Measurements from ENCODE around the gene VPS26B.
"Not testable (repeated sequence)": the region's sequence is repeated elsewhere in the genome, so short reads cannot be mapped to it uniquely, and the experiment has no call there.

VPS26B gene

DNA sequence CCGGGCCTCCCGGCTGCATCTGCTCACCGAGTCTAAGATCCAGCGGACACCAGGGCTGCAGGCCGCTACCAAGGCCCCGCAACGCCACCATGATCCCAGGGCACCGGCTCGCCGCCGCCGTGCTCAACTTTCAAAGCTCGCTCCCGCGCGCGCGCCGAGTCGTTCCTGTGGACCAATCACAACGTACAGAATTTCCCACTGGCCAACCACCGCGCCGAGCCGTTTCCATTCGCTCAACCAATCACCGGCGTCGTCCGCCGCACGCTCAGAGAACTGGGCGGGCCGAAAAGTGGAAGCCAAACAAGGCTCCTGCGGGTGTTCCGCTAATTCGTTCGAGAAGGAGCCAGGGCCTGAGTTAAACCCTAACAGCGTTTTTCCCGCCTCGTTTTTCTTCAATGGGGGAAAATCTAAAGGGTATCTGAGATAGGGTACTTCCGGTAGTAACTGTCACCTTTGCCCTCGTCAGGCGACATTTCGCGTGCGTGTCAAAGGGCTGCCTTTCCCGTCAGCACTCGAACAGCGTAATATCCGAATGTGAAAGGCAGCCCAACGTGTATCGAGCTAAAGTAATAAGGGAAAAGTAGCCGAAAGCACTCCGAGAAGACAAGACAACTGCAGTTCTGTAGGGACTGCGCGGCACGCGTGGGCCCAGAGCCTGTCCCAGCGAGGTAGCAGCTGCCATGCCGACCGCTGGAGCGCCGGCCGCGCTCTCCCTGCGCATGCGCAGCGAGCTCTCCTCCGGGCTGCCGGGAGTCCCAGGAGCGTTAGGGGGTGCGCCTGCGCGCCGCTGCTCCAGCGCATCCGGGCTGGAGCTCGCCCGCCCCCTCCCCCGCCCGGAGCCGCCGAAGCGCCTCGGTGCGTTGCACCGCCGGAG, at the start of gene VPS26B, which contains the start of gene NCAPD3:
TSS of gene VPS26B (plus strand) at position 836 of the 874 bp plus-strand sequence. CDS start 452 bp downstream, outside the sequence.
TSS of gene NCAPD3 (minus strand) at position 132 of the 874 bp plus-strand sequence. CDS start at position 91, 41 bp downstream.
- peak; percentile 98 for DNase-seq

DNA sequence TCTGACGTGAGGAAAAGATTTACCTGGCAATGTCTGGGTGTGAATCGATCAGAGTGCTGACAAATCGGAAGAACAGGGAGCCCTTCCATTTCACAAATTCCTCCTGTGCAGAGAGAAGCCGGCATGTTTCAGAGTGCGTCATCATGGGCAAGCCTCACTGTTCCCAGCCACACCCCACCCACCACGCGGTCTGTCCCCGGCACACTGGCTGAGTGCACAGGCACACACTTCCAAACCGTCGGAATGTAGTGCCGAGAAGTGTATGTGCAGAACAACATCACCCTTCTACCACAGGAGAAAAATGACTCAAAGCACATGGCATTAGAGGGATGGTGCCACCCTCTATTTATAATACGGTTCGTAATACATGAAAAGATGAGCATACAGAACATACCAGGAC, 48.2 kb upstream of the VPS26B start:
- DNase-seq, result no peak

- no peak for DNase-seq
These were observed 46.3 kb upstream of the VPS26B start for GRCh38 chr11:134178032-134178674.

DNA sequence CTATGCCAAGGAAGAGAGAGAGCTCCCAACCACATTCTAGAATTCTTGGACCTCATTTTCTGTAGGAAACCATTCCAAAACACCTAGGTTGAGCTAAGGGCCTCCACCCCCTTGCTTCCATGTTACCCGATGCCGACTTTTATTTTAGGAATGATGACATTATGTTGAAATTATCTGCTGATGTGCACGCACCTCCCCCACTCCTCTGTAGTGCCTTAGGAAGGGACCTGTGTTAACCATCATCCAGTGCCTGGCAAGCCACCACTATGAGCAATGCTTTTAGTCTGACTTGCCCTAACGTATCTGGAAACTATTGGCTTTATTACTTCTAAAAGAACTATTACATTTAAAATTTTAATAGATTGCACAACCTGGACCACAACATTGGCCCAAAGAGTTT, 42.8 kb upstream of the VPS26B start:
- no peak for DNase-seq

- not testable (repeated sequence) for DNase-seq
These were observed 36.4 kb upstream of the VPS26B start for GRCh38 chr11:134188092-134188491.

DNA sequence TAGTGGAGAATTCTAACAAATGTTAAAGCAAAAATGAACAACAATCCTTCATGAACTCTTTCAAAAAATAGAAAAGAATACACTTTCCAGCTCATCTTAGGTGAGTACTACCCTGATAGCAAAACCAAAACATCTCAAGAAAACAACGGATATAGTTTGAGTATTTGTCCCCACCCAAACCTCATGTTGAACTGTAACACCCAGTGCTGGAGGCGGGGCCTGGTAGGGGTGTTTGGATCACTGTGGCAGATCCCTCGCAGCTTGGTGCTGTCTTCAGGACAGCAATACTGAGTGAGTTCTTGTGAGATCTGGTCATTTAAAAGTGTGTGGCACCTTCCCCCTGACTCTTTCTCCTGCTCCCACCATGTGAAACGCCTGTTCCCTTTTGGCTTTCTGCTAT, 27.7 kb upstream of the VPS26B start:
- no peak for DNase-seq

- no peak for DNase-seq
These were observed 24.9 kb upstream of the VPS26B start for GRCh38 chr11:134199531-134199930.

DNA sequence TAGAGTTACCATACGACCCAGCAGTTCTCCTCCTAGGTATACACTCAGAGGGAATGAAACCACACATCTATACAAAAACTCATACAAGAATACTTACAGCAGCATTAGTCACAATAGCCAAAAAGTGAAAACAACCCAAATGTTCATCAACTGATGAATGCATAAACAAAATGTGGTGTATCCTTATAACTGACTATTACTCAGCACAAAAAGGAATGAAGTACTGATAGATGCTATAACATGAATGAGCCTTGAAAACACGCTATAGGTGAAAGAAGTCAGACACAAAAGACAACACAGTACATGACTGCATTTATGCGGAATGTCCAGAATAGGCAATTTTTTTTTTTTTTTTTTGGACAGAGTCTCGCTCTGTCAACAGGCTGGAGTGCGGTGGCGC, 23.8 kb upstream of the VPS26B start:
- DNase-seq, result no peak

- no peak for DNase-seq
These were observed 21.8 kb upstream of the VPS26B start for GRCh38 chr11:134202661-134203060.

DNA sequence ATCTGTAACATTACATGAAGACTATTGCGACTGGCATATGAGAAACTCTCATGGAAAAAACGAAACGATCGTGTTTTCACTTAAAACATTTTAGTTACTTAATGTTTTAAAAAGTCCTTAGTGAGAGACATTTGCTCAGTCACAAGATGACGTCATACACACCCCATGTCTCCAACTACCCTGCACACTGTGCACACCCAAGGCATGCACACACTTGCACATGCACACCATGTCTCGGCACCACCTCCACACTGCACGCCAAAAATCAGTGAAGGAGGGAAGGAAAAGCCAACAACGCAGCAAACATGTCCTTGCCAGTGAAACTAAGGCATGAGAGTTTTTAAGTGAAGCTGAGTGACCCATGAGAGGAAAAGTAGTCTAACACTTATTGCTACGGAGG, 18.7 kb upstream of the VPS26B start:
- DNase-seq, result no peak

DNA sequence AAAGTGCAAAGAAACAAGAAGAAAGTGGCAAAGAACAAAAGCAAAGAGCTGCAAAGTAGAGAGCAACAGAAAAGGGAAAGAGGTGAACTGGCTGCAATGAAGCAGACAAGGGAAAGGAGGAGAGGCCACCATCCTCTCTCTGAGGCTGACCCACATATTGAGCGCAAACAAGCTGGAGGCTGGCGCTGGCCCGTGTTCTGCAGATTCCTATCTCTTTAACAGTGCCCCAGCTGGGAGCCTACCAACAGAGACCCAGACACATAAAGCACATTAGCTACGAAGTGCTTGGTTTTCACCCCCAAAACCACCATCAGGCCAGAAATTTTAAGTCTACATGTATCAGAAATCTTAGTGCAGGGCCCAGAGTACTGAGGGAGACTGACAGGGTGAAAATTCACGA, 18.3 kb upstream of the VPS26B start:
- no peak for DNase-seq

- no peak for DNase-seq
These were observed 16.8 kb upstream of the VPS26B start for GRCh38 chr11:134207538-134208239.

DNA sequence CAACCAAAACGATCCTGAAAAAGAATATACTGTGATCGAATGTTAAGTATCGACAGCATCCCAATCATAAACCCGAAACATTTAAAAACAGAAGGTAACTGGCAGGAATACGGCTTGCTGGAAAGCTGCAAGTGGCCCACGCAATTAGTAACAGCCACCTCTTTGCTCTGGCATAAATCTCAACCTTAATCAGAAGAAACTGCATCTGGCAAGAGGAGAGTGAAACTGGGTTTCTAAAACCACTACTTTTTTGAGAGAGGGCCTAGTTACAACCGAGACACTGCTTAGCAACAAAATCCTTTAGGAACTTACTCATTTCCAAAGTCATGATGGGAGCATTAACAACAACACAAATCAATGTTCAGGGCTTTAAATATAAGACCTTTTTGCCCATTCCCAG, 8.6 kb upstream of the VPS26B start:
- no peak for DNase-seq

GRCh38 chr11:134216816-134217215, 7.7 kb upstream of the VPS26B start:
- no peak for DNase-seq

DNA sequence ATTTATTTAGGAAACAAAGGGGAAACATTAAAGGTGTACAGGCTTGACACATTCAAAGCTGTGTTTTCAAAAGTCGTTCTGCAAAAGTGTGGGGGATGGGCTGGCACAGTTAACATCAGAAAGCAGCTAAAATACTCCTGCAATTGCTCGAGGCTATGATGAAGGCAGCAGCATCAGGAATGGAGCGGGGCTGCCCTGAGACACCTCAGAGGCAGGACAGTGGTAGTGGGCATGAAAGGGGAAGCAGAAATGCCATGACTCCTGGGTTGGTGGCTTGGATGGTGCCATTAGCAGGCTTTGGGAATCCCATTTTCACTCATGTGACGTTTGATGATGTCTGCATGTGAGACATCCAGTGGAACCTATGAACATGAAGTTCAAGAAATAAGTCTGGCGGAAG, 1.4 kb upstream of the VPS26B start:
- DNase-seq, result no peak

DNA sequence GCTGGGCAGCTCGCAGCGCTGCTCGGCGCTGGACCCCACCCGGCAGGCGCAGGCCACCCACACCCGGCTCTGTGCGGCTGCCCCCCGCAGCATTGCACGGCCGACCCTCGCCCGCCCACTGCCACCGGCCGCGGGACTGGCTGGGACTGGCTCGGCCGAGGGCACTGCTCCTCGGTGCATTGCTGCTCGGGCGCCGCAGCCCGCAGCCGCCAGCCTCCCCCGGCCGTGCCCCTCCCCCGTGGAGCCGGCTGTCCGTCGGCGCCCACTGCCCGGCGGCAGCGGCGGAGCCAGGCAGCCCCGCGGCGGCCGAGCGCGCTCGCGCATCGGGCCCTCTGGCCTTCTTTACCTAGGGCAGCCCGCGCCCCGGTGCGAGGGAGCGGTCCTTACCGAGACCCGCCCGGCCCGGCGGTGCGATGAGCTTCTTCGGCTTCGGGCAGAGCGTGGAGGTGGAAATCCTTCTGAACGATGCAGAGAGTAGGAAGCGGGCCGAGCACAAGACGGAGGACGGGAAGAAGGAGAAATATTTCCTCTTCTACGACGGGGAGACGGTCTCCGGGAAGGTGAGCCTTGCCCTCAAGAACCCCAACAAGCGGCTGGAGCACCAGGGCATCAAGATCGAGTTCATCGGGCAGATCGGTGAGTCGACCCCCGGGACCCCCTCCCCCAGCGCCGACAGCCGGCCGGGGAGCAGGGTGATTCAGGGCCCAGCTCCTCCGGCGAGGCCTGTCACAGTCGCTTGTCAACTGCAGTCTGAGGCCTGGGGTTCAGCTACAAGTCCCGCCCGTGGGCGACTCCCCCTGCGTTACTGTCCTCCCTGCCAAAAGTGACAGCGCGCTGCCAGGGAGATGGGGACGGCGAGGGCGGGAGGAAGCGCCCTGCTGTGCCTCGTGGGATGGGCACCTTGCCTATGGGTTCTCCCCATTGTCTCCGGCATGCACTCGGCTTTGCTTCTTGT, 516 bp downstream of the VPS26B start:
- peak; percentile 78 for DNase-seq

DNA sequence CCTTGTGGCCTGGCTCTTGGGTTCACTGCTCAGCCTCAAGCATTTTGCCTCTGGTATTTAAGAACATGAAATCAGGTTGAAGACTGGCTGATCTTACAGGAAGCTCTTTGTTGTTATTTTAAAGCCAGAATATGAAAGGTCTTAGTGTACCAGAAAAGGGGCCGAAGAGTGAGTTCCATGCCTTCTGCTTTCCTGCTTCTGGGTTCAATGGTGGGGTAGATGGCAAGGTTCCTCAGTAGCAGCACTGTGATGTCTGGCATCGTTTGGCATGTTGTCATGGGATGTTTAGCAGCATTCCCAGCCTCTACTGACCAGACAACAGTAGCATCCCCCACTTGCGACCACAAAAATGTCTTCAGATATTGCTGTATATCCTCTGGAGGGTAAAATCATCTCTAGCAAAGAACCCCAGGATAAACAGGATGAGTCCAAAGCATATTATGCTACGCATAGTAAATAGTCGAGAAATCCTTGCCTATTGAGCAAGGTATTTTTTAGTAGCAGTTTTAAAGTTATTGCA, 2.4 kb downstream of the VPS26B start:
- no peak for DNase-seq

- no peak for DNase-seq
These were observed 4.2 kb downstream of the VPS26B start for GRCh38 chr11:134228625-134229024.

DNA sequence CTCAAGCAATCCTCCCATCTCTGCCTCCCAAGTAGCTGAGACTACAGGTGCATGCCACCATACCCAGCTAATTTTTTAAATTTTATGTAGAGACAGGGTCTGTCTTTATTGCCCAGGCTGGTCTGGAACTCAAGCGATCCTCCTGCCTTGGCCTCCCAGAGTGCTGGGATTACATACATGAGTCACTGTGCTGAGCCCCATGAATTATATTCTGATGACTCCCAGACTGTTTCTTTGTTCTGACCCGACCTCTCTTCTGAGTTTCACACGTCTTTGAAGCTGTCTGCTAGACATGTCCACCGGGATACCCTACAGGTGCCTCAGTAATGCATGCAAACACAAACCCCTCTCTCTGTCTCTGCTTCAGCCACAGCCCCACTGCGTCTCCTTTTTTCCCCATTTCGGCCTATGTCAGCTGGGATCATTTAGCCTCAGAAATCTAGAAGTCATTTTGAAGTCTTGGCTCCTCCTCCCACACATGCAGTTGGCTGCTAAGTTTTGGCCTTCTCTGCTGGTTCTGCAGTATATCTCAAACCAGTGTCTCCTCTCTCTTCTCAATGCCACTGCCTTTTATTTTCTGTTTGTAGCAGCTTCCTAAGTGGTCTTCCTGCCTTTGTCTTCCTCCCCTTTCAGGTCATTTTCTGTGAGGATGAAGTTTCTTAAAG, 4.8 kb downstream of the VPS26B start:
- no peak for DNase-seq

DNA sequence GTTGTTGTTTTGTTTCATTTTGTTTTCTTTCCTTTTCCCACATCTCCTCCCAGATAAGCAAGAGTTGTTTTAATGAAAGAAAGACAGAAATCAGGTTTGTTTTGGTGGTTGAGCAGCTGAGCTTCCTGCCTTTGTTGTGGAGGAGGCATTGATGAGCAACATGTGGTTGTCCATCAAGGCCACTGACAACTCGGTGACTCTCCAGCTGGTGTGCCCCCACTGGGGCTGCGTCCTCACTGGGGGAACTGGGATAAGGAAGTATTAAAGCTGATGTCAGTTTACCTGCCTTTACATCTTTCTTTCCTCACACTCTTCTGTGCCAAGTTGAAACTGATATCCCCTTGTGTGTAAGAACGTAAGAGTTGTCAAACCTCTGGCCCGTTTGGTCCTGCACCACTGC, 5.9 kb downstream of the VPS26B start:
- DNase-seq, result no peak

GRCh38 chr11:134231958-134232659, 7.6 kb downstream of the VPS26B start:
- no peak for DNase-seq

Measured in retina (tissue), 1 donor.